K562 (cell line): ENCODE data around the gene CAPZB. TPM values are rescaled to one million over a fixed set of nuclear protein-coding genes. Genes with fewer than 3 reads are reported as not detected.
"Not testable (repeated sequence)": the region's sequence is repeated elsewhere in the genome, so short reads cannot be mapped to it uniquely, and the experiment has no call there.

Experiments used
- ATAC-seq: fragments of 200-7000 bp; cut with Tn5 transposase; 3 replicates; pipeline ENCODE4 v1.9.1; 2020; ENCODE audit warnings: moderate library complexity
- BruUV-seq: library from RNA; stranded (reverse); fragments of 400-500 nt; replicated peaks from 2 replicates; lab custom pipeline; 2021; lab: Mats Ljungman, UMichigan
- CTCF ChIA-PET: fragments of 300-600 bp; formaldehyde crosslinking; extraction: SDS; loops from one replicate; lab custom pipeline; 2021; ENCODE audit warnings: low intra/inter-chr PET ratio; lab: Yijun Ruan, JAX
- POLR2A ChIA-PET: fragments of 300-600, 350-650 bp; sonication (Branson Sonifier 250); formaldehyde crosslinking; extraction: SDS; loops from one replicate; lab custom pipeline; 2021; ENCODE audit warnings: antibody characterized with exemption, inconsistent platforms; lab: Yijun Ruan, JAX
- DNase-seq, 4 experiments: peaks; one replicate each; pipeline versions ENCODE4 v3.0.0 to v3.0.0-alpha.2; 2011 to 2018; ENCODE audit warnings: low spot score in 3 of 4, mixed read lengths in 3 of 4; ENCODE audit errors: extremely low read depth in 1 of 4
- FAIRE-seq: peaks from 2 replicates; lab custom pipeline; 2011; peaks lifted over from hg19 to GRCh38; lab: Jason Lieb, UNC
- H2AFZ ChIP-seq: 2 replicates; pipeline ENCODE4 v1.6.0; 2011; ENCODE audit warnings: low read depth, low read length, control low read depth, inconsistent platforms
- H3K27ac ChIP-seq: fragments of 200-600 bp; 3 replicates; pipeline ENCODE4 v1.8.0; 2011; ENCODE audit warnings: low read depth, mild to moderate bottlenecking, control low read depth, inconsistent platforms, low read length, moderate library complexity, mixed read lengths; ENCODE audit errors: extremely low read depth
- H3K27me3 ChIP-seq, 2 experiments: fragments of 300-600 bp in 1 of 2; 2 replicates in 1 of 2; 3 replicates in 1 of 2; pipeline versions ENCODE4 v1.6.0 to v1.8.0; 2011; ENCODE audit warnings: inconsistent platforms in 2 of 2, low read length in 2 of 2, mild to moderate bottlenecking in 1 of 2, mixed read lengths in 1 of 2, moderate library complexity in 1 of 2; ENCODE audit not compliant: control insufficient read depth in 2 of 2, insufficient read depth in 2 of 2
- H3K36me3 ChIP-seq: fragments of 300-600 bp; 3 replicates; pipeline ENCODE4 v1.8.0; 2011; ENCODE audit warnings: mild to moderate bottlenecking, low read length, inconsistent platforms; ENCODE audit not compliant: control insufficient read depth, insufficient read depth
- H3K4me1 ChIP-seq, 2 experiments: fragments of 200-600 bp in 1 of 2; replicated peaks in 1 of 2; 2 replicates in 1 of 2; 3 replicates in 1 of 2; pipeline versions ENCODE4 v1.5.1 to v1.8.0; 2011; ENCODE audit warnings: inconsistent platforms in 2 of 2, low read length in 2 of 2, mild to moderate bottlenecking in 1 of 2, mixed read lengths in 1 of 2, moderate library complexity in 1 of 2; ENCODE audit not compliant: control insufficient read depth in 2 of 2, insufficient read depth in 2 of 2
- H3K4me2 ChIP-seq: 2 replicates; pipeline ENCODE4 v1.6.1; 2011; ENCODE audit warnings: low read length, control low read depth, inconsistent platforms, mixed read lengths; ENCODE audit not compliant: insufficient read depth
- H3K4me3 ChIP-seq: fragments of 200-600 bp; sonication (generic), shearing (Covaris generic); 2 replicates; pipeline ENCODE4 v1.5.1; 2016; ENCODE audit warnings: control low read depth, inconsistent platforms
- H3K79me2 ChIP-seq: fragments of 200-600 bp; 3 replicates; pipeline ENCODE4 v1.8.0; 2011; ENCODE audit warnings: low read length, inconsistent platforms; ENCODE audit not compliant: control insufficient read depth, insufficient read depth
- H3K9ac ChIP-seq, 2 experiments: 2 replicates each; pipeline versions ENCODE4 v1.6.0 to v1.6.1; 2011; ENCODE audit warnings: low read depth in 2 of 2, low read length in 2 of 2, control low read depth in 1 of 2, inconsistent platforms in 1 of 2, mild to moderate bottlenecking in 1 of 2, mixed read lengths in 1 of 2; ENCODE audit not compliant: insufficient read depth in 1 of 2
- H3K9me1 ChIP-seq: one replicate; pipeline ENCODE4 v1.6.0; 2011; ENCODE audit warnings: inconsistent platforms, mild to moderate bottlenecking, low read length, moderate library complexity; ENCODE audit not compliant: control insufficient read depth, insufficient read depth
- H3K9me3 ChIP-seq: replicated peaks from 2 replicates; pipeline ENCODE4 v1.5.1; 2011; ENCODE audit warnings: low read depth, low read length, inconsistent platforms; ENCODE audit not compliant: control insufficient read depth, insufficient read depth
- H4K20me1 ChIP-seq: replicated peaks from 2 replicates; pipeline ENCODE4 v1.6.1; 2011; ENCODE audit warnings: low read length, inconsistent platforms, mixed read lengths; ENCODE audit not compliant: control insufficient read depth, insufficient read depth
- ZNF124 ChIP-seq: sonication (generic); formaldehyde crosslinking; IDR thresholded peaks from 2 replicates; pipeline ENCODE4 v1.8.1; 2022; ENCODE audit warnings: missing genetic modification reagents
- WGBS: fragments of 100-300 bp; shearing (Covaris generic); methylation state at CpG from one replicate; pipeline ENCODE4 v1.1.6; 2016; ENCODE audit warnings: low coverage, mixed read lengths; ENCODE audit not compliant: insufficient coverage; ENCODE audit errors: missing lambda C conversion rate; 5-methylcytosine and 5-hydroxymethylcytosine counted together
- in situ Hi-C: fragments of 300-500 bp; cut with MboI; formaldehyde crosslinking; loops from 4 replicates; pipeline ENCODE4 v1.15.0; 2018; ENCODE audit warnings: inconsistent platforms, mixed read lengths
- intact Hi-C: fragments of 100-400 bp; cut with micrococcal nuclease; formaldehyde crosslinking; loops from 2 replicates; pipeline ENCODE4 v1.14.2; 2022
- polyA plus RNA-seq, 8 experiments: library from polyadenylated mRNA; depleted of rRNA in 4 of 8; stranded (reverse) in 5 of 8; unstranded in 3 of 8; fragments of >200 nt; fragmentation: Nextera tagmentation in 2 of 8; fragmentation: Illumina TruSeq in 1 of 8; extraction: Ambion mirVana in 2 of 8; extraction: Trizol in 1 of 8; gene quantifications; 2 replicates each; pipeline versions ENCODE4 v1.2.1 to v1.2.3, GENCODE V29; 2011 to 2014; ENCODE audit warnings: inconsistent platforms in 1 of 8, missing spikeins in 1 of 8
- total RNA-seq, 7 experiments: library from RNA; depleted of rRNA in 6 of 7; stranded (reverse); fragments of >200 nt in 6 of 7; fragmentation: Illumina TruSeq in 2 of 7; extraction: Trizol in 2 of 7; gene quantifications; 2 replicates each; pipeline versions ENCODE4 v1.2.1 to v1.2.3, GENCODE V29; 2011 to 2021; ENCODE audit warnings: low replicate concordance in 1 of 7
- TF ChIP-seq, protein P1 (sequence below): fragments of 450-650 bp; IDR thresholded peaks from 2 replicates; pipeline ENCODE4 v1.6.1; 2016; ENCODE audit warnings: mild to moderate bottlenecking
- TF ChIP-seq, protein P2 (sequence below): sonication (generic); formaldehyde crosslinking; IDR thresholded peaks from 2 replicates; pipeline ENCODE4 v1.8.1; 2023; ENCODE audit warnings: mild to moderate bottlenecking, missing genetic modification reagents
- TF ChIP-seq, protein P3 (sequence below), 3 experiments: IDR thresholded peaks in 2 of 3; conservative IDR thresholded peaks in 1 of 3; 2 replicates each; pipeline ENCODE4 v1.5.1; 2011 to 2012; ENCODE audit warnings: low read length in 3 of 3, mild to moderate bottlenecking in 3 of 3, control low read depth in 2 of 3, improper control_type of control experiment in 1 of 3, inconsistent platforms in 1 of 3, low read depth in 1 of 3, mixed read lengths in 1 of 3, moderate library complexity in 1 of 3; ENCODE audit not compliant: insufficient read depth in 2 of 3

CAPZB gene
- total and polyA plus RNA-seq, 9 of the 15 experiments (the other 6 are each of a cell fraction or from before 2014, with no cell fraction given), result 57.6 to 297 (median 125) TPM

DNA sequence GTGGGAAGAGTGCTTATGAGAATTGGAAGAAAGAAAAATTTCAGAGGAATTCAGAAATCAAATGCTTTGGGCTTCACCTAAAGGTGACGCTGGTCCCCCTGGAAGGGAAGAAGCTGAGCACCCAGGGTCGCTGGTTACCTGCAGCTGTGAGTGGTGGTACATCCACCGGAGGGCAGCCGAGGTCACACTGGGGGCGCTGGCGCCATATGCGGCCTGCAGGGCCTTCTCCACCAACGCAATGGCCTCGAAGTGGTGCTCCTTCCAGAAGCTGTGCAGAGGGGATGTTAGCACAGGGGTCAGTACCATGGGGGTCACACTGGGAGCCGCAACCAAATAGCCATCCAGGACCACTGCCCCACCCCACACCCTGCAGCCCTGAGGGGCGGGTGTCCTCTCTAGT lies 179.5 kb downstream of the CAPZB start:
- BruUV-seq, result no TSS peak
- Histone ChIP-seq H3K27ac (no peak overlapping the region), H3K9ac (no peak overlapping the region), H3K4me1 (peaks cover 3 to 8% of the 10 kb centered on the region in 2 experiments; a peak in 3 of 5 replicates), H3K27me3 (no peaks in the 10 kb centered on the region), H3K4me2 (no peak overlapping the region), H3K36me3 (peaks cover 68% of the 10 kb centered on the region), H3K4me3 (no peak overlapping the region), H3K9me1 (no peaks in the 10 kb centered on the region), H3K79me2 (peaks cover 4% of the 10 kb centered on the region), H2AFZ (no peak overlapping the region), H3K9me3 (no peaks in the 10 kb centered on the region), H4K20me1 (no peaks in the 10 kb centered on the region)
- ChIA-PET POLR2A (interaction anchor here (0.6 to 1.5 kb wide), 4 partner anchors 9 to 534 kb away, joined by 3 to 5 read pairs (median 4); no protein-coding TSS in a partner anchor), CTCF (no interaction called here)
- intact Hi-C loops (no loop called here), in situ Hi-C loops (no loop called here)
- ATAC-seq, result no peak
- 88% methylated on average over 11 of the region's 11 CpGs for WGBS
- no peak for FAIRE-seq
- DNase-seq, result no peak
- TF ChIP-seq, protein P1, sequence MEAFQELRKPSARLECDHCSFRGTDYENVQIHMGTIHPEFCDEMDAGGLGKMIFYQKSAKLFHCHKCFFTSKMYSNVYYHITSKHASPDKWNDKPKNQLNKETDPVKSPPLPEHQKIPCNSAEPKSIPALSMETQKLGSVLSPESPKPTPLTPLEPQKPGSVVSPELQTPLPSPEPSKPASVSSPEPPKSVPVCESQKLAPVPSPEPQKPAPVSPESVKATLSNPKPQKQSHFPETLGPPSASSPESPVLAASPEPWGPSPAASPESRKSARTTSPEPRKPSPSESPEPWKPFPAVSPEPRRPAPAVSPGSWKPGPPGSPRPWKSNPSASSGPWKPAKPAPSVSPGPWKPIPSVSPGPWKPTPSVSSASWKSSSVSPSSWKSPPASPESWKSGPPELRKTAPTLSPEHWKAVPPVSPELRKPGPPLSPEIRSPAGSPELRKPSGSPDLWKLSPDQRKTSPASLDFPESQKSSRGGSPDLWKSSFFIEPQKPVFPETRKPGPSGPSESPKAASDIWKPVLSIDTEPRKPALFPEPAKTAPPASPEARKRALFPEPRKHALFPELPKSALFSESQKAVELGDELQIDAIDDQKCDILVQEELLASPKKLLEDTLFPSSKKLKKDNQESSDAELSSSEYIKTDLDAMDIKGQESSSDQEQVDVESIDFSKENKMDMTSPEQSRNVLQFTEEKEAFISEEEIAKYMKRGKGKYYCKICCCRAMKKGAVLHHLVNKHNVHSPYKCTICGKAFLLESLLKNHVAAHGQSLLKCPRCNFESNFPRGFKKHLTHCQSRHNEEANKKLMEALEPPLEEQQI, result no peak
- no peak for TF ChIP-seq ZNF124 (CRISPR knock-in tag)
- TF ChIP-seq, protein P2, sequence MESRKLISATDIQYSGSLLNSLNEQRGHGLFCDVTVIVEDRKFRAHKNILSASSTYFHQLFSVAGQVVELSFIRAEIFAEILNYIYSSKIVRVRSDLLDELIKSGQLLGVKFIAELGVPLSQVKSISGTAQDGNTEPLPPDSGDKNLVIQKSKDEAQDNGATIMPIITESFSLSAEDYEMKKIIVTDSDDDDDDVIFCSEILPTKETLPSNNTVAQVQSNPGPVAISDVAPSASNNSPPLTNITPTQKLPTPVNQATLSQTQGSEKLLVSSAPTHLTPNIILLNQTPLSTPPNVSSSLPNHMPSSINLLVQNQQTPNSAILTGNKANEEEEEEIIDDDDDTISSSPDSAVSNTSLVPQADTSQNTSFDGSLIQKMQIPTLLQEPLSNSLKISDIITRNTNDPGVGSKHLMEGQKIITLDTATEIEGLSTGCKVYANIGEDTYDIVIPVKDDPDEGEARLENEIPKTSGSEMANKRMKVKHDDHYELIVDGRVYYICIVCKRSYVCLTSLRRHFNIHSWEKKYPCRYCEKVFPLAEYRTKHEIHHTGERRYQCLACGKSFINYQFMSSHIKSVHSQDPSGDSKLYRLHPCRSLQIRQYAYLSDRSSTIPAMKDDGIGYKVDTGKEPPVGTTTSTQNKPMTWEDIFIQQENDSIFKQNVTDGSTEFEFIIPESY (CRISPR knock-in tag), result peak; percentile 67; the same call in 1 of the 2 replicates
- TF ChIP-seq, protein P3, sequence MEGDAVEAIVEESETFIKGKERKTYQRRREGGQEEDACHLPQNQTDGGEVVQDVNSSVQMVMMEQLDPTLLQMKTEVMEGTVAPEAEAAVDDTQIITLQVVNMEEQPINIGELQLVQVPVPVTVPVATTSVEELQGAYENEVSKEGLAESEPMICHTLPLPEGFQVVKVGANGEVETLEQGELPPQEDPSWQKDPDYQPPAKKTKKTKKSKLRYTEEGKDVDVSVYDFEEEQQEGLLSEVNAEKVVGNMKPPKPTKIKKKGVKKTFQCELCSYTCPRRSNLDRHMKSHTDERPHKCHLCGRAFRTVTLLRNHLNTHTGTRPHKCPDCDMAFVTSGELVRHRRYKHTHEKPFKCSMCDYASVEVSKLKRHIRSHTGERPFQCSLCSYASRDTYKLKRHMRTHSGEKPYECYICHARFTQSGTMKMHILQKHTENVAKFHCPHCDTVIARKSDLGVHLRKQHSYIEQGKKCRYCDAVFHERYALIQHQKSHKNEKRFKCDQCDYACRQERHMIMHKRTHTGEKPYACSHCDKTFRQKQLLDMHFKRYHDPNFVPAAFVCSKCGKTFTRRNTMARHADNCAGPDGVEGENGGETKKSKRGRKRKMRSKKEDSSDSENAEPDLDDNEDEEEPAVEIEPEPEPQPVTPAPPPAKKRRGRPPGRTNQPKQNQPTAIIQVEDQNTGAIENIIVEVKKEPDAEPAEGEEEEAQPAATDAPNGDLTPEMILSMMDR (IDR thresholded peaks at IDR 0.05 in 2 of 3, conservative IDR thresholded peaks at IDR 0.05 in 1 of 3; ENCODE audit: insufficient read depth in 2 of 3, low read depth in 1 of 3, low read length in 3 of 3), result peak in 1 of 3 experiments; percentile 16; a peak in 1 of 6 replicates

DNA sequence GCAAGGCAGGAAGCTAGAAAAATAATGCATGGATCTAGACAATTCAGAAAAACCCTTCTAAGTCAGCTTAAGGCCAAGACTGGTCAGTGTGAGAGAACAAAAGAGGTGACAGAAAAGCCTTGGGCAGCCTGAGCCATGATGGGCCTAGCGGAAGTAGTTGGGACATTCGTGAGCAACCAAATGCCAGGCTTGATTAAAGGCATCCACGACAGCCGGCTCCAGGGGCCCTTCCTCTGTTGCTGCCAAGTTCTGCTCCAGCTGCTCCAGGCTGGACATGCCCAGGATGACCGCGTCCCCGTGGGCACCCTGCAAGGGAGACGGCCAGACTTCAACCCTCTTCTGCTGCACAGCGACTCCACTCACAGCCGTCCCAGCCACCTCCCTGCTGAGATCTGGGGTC lies 181.3 kb downstream of the CAPZB start:
- BruUV-seq, H3K4me2 ChIP-seq, H2AFZ ChIP-seq, ATAC-seq, H3K79me2 ChIP-seq, CTCF ChIA-PET, H3K9me1 ChIP-seq, in situ Hi-C loops, H3K9ac ChIP-seq, H3K4me1 ChIP-seq, intact Hi-C loops, H4K20me1 ChIP-seq, H3K27me3 ChIP-seq, DNase-seq, FAIRE-seq, H3K4me3 ChIP-seq, H3K27ac ChIP-seq, H3K9me3 ChIP-seq: not testable (repeated sequence)
- WGBS, result 94% methylated on average over 7 of the region's 10 CpGs
- H3K36me3 ChIP-seq, result peaks cover 66% of the 10 kb centered on the region
- POLR2A ChIA-PET, result interaction anchor here (0.6 to 1.5 kb wide), 3 partner anchors 9 to 93 kb away, joined by 3 to 6 read pairs (median 3); no protein-coding TSS in a partner anchor
